Measurements from ENCODE around the gene NNT.

Gene NNT

GRCh38 chr5:43683884-43684471 lies 81.0 kb downstream of the NNT start:
- H3K4me3 ChIP-seq (ENCODE audit: insufficient read depth, low read length, poor library complexity, severe bottlenecking), result no peak overlapping the region
- no peaks in the 10 kb centered on the region for H3F3A ChIP-seq (ENCODE audit: insufficient read depth)
- no peaks in the 10 kb centered on the region for H4K20me1 ChIP-seq (ENCODE audit: low read depth, low read length)
- TF ChIP-seq EZH2phosphoT487 (conservative IDR thresholded peaks at IDR 0.05; ENCODE audit: low read length), result no peak
- TF ChIP-seq, protein P1, sequence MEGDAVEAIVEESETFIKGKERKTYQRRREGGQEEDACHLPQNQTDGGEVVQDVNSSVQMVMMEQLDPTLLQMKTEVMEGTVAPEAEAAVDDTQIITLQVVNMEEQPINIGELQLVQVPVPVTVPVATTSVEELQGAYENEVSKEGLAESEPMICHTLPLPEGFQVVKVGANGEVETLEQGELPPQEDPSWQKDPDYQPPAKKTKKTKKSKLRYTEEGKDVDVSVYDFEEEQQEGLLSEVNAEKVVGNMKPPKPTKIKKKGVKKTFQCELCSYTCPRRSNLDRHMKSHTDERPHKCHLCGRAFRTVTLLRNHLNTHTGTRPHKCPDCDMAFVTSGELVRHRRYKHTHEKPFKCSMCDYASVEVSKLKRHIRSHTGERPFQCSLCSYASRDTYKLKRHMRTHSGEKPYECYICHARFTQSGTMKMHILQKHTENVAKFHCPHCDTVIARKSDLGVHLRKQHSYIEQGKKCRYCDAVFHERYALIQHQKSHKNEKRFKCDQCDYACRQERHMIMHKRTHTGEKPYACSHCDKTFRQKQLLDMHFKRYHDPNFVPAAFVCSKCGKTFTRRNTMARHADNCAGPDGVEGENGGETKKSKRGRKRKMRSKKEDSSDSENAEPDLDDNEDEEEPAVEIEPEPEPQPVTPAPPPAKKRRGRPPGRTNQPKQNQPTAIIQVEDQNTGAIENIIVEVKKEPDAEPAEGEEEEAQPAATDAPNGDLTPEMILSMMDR (IDR thresholded peaks at IDR 0.05; ENCODE audit: insufficient read depth, low read length, poor library complexity, severe bottlenecking), result no peak
- no peaks in the 10 kb centered on the region for H3K9me3 ChIP-seq (ENCODE audit: insufficient read depth, low read length)
- no peaks in the 10 kb centered on the region for H3K27me3 ChIP-seq (ENCODE audit: low read length)
- no peaks in the 10 kb centered on the region for H3K79me2 ChIP-seq (ENCODE audit: insufficient read depth, low read length)
- H3K4me2 ChIP-seq (ENCODE audit: low read depth, low read length, poor library complexity, severe bottlenecking), result no peak overlapping the region
- peaks cover 33% of the 10 kb centered on the region for H3K36me3 ChIP-seq (ENCODE audit: low read length)
- H2AFZ ChIP-seq (ENCODE audit: low read depth, low read length, severe bottlenecking), result no peak overlapping the region
- H3K9me2 ChIP-seq (replicated peaks; ENCODE audit: insufficient read depth, low read length), result no peaks in the 10 kb centered on the region
- H3K9ac ChIP-seq (ENCODE audit: low read length), result no peak overlapping the region
- no peak overlapping the region for H3K27ac ChIP-seq (ENCODE audit: low read depth, low read length)

DNA sequence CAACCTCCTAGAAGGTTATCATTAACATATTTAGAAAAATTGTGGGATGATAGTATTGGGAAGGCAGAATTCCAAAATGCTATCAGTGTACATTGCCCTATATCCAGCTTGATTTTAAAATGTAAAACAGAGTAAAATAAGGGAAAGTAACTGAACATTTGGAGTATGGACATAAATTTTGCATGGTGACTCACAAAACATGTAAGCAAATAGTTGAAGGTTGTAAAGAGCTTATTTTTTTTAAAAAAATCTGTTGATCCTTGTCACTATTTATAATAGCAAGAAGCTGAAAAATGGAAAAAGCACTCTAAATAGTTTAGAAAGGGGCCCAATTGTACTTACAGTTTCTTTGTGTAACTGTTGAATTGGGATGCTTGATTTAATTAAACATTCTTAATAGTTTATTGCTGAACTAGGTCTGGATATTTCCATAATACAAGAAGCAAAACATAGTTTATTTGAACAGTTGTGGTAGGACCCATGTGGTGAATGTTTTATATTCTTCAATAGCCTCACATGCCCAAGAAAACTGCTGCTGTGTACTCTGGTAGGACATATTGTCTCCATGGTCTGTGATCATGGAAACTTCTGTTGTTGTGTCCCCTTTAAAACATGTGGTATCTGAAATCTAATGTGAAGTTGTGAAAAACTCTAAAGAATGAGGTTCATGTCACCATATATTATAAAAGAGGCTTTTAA lies 82.4 kb downstream of the NNT start:
- Histone ChIP-seq H3K9ac (ENCODE audit: low read length) (no peak overlapping the region), H3K79me2 (ENCODE audit: insufficient read depth, low read length) (no peaks in the 10 kb centered on the region), H2AFZ (ENCODE audit: low read depth, low read length, severe bottlenecking) (no peak overlapping the region), H3K4me2 (ENCODE audit: low read depth, low read length, poor library complexity, severe bottlenecking) (no peak overlapping the region), H3K27me3 (ENCODE audit: low read length) (no peaks in the 10 kb centered on the region), H3F3A (ENCODE audit: insufficient read depth) (no peaks in the 10 kb centered on the region), H3K9me2 (replicated peaks; ENCODE audit: insufficient read depth, low read length) (no peaks in the 10 kb centered on the region), H3K36me3 (ENCODE audit: low read length) (peaks cover 30% of the 10 kb centered on the region), H4K20me1 (ENCODE audit: low read depth, low read length) (no peaks in the 10 kb centered on the region), H3K9me3 (ENCODE audit: insufficient read depth, low read length) (no peaks in the 10 kb centered on the region), H3K27ac (ENCODE audit: low read depth, low read length) (no peak overlapping the region), H3K4me3 (ENCODE audit: insufficient read depth, low read length, poor library complexity, severe bottlenecking) (no peak overlapping the region)
- TF ChIP-seq, protein P1 (IDR thresholded peaks at IDR 0.05; ENCODE audit: insufficient read depth, low read length, poor library complexity, severe bottlenecking), result no peak
- no peak for TF ChIP-seq EZH2phosphoT487 (conservative IDR thresholded peaks at IDR 0.05; ENCODE audit: low read length)

GRCh38 chr5:43687275-43687674 lies 84.3 kb downstream of the NNT start:
- no peak overlapping the region for H3K27ac ChIP-seq (ENCODE audit: low read depth, low read length)
- H3K79me2 ChIP-seq (ENCODE audit: insufficient read depth, low read length), result no peaks in the 10 kb centered on the region
- H3F3A ChIP-seq (ENCODE audit: insufficient read depth), result no peaks in the 10 kb centered on the region
- H3K9ac ChIP-seq (ENCODE audit: low read length), result no peak overlapping the region
- no peak overlapping the region for H2AFZ ChIP-seq (ENCODE audit: low read depth, low read length, severe bottlenecking)
- no peak overlapping the region for H3K4me3 ChIP-seq (ENCODE audit: insufficient read depth, low read length, poor library complexity, severe bottlenecking)
- no peak for TF ChIP-seq EZH2phosphoT487 (conservative IDR thresholded peaks at IDR 0.05; ENCODE audit: low read length)
- TF ChIP-seq, protein P1 (IDR thresholded peaks at IDR 0.05; ENCODE audit: insufficient read depth, low read length, poor library complexity, severe bottlenecking), result no peak
- H4K20me1 ChIP-seq (ENCODE audit: low read depth, low read length), result no peaks in the 10 kb centered on the region
- H3K9me2 ChIP-seq (replicated peaks; ENCODE audit: insufficient read depth, low read length), result no peaks in the 10 kb centered on the region
- no peak overlapping the region for H3K4me2 ChIP-seq (ENCODE audit: low read depth, low read length, poor library complexity, severe bottlenecking)
- peaks cover 29% of the 10 kb centered on the region for H3K36me3 ChIP-seq (ENCODE audit: low read length)
- H3K27me3 ChIP-seq (ENCODE audit: low read length), result no peaks in the 10 kb centered on the region
- H3K9me3 ChIP-seq (ENCODE audit: insufficient read depth, low read length), result no peaks in the 10 kb centered on the region

Data from SU-DHL-6 (cell line).